ENCODE data around the gene TMUB1.

- TF ChIP-seq EZH2 (IDR thresholded peaks at IDR 0.05; ENCODE audit: borderline replicate concordance, insufficient read depth, low read depth, low read length, poor library complexity, severe bottlenecking) (no peak), CTCF (IDR thresholded peaks at IDR 0.05) (no peak)
Measured at GRCh38 chr7:151122796-151123157, 39.5 kb upstream of the TMUB1 start.

Measured in B cell (primary cell).